ENCODE results near the gene ARHGAP25.

The ARHGAP25 gene

GRCh38 chr2:68747413-68747812 is 12.8 kb downstream of the ARHGAP25 start:
- H3K4me3 ChIP-seq (replicated peaks; ENCODE audit: low read depth, low read length), result no peak overlapping the region
- TF ChIP-seq, protein P1, sequence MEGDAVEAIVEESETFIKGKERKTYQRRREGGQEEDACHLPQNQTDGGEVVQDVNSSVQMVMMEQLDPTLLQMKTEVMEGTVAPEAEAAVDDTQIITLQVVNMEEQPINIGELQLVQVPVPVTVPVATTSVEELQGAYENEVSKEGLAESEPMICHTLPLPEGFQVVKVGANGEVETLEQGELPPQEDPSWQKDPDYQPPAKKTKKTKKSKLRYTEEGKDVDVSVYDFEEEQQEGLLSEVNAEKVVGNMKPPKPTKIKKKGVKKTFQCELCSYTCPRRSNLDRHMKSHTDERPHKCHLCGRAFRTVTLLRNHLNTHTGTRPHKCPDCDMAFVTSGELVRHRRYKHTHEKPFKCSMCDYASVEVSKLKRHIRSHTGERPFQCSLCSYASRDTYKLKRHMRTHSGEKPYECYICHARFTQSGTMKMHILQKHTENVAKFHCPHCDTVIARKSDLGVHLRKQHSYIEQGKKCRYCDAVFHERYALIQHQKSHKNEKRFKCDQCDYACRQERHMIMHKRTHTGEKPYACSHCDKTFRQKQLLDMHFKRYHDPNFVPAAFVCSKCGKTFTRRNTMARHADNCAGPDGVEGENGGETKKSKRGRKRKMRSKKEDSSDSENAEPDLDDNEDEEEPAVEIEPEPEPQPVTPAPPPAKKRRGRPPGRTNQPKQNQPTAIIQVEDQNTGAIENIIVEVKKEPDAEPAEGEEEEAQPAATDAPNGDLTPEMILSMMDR (IDR thresholded peaks at IDR 0.05; ENCODE audit: low read length, missing control alignments), result no peak
- no peak for DNase-seq (ENCODE audit: low read depth)

DNA sequence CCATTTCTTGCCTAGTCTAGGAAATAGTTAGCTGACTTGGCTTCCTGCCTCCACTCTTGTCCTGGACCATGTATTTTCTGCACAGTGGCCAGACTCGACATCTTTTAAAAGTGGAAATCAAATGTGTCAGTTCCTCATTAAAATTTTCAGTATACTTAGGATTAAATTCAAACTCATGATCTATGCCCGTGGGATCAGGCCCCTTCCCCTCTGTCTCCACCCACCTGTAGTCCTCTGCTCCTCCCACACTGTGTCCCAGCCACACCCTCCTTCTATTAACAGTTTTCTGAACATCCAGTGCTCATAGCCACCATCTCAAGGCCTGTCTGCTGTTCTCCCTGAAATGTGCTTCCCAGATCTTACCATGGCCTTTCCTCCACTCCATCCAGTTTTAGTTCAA is 13.3 kb downstream of the ARHGAP25 start:
- H3K4me3 ChIP-seq (replicated peaks; ENCODE audit: low read depth, low read length), result no peak overlapping the region
- DNase-seq (ENCODE audit: low read depth), result no peak
- TF ChIP-seq, protein P1 (IDR thresholded peaks at IDR 0.05; ENCODE audit: low read length, missing control alignments), result no peak

- no peak overlapping the region for H3K4me3 ChIP-seq (replicated peaks; ENCODE audit: low read depth, low read length)
- TF ChIP-seq, protein P1 (IDR thresholded peaks at IDR 0.05; ENCODE audit: low read length, missing control alignments), result no peak
- DNase-seq (ENCODE audit: low read depth), result no peak
These were observed 14.0 kb downstream of the ARHGAP25 start for GRCh38 chr2:68748568-68748967.

DNA sequence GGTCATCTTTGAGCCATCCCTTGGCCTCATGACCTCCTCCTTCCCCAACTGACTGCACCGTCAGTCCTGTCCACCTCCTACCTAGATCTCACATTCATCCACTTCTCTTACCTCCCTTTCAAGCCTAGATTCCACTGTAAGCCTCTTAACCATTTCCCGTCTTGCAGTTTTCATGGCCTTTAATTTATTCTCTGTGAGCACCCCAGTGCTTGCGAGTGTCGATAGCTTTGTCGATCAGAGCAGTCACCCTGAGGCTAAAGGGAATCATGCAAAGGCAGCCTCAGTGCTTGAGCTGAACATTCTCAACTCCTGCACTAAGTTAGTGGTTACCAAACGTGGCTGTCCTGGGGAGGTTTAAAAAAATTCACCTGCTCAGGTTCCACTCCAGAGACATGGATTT is 14.7 kb downstream of the ARHGAP25 start:
- DNase-seq (ENCODE audit: low read depth), result no peak
- TF ChIP-seq, protein P1 (IDR thresholded peaks at IDR 0.05; ENCODE audit: low read length, missing control alignments), result no peak
- no peak overlapping the region for H3K4me3 ChIP-seq (replicated peaks; ENCODE audit: low read depth, low read length)

GRCh38 chr2:68750592-68751396 is 16.2 kb downstream of the ARHGAP25 start:
- TF ChIP-seq, protein P1 (IDR thresholded peaks at IDR 0.05; ENCODE audit: low read length, missing control alignments), result no peak
- no peak for DNase-seq (ENCODE audit: low read depth)
- H3K4me3 ChIP-seq (replicated peaks; ENCODE audit: low read depth, low read length), result no peak overlapping the region

DNA sequence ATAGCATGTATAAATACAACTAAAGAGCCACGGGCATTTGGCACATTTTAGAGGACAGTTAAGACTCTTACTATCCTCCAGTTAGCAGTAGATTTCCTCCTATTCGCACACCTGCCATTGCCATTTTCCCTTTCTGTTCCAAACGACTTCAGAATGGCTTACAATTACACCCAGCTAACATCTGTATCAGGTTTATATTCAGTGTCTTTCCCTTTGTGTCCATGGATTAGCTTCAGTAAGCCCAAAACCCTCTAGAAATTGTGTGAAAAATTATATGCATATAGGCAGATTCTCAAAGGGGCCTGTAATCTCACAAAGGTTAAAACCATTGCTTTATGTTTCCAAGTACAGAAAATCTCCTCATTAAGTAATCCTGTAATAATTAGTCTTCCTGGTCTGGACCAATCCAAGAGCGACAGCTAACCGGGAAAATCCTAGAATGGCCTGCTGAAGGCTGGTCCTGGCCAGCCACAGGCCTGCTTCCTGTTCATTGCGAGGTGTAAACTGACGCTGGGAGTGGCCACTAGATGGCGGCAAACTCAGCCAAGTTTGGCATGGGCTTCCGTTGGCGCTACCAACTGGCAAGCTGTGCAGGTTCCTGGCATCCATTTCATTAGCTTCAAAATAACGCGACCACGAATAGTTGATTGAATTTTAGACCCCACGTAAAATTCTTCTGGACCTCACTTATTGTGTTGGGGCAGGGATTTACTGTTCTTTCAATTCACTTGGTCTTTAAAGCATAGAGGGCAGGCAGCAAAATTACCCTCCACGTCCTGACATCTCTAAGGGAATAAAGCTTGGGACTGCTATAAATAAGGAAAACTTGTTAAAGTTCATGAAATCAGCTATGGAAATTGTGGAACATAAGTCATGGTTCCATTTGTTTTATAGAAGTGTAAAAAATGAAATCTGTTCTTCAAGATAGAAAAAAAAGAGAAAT is 17.1 kb downstream of the ARHGAP25 start:
- H3K4me3 ChIP-seq (replicated peaks; ENCODE audit: low read depth, low read length), result no peak overlapping the region

More for the DNA sequence above, 17.1 kb downstream of the ARHGAP25 start:
- peak; percentile 91 for DNase-seq (ENCODE audit: low read depth)
- TF ChIP-seq, protein P1 (IDR thresholded peaks at IDR 0.05; ENCODE audit: low read length, missing control alignments), result peak; percentile 93
